ENCODE measurements around the gene PAX4. TPM values are rescaled to one million over a fixed set of nuclear protein-coding genes. Genes with fewer than 3 reads are reported as not detected.

PAX4 gene
- total RNA-seq, 2 donors from 2014 or later, result 0.24 TPM; not detected in 1

GRCh38 chr7:127638197-127638596 is 20.3 kb upstream of the PAX4 start:
- H3K4me3 Mint-ChIP-seq, result no peak overlapping the region
- H3K4me1 Mint-ChIP-seq, result no peaks in the 10 kb centered on the region
- H3K27ac Mint-ChIP-seq, result no peak overlapping the region
- no peaks in the 10 kb centered on the region for H3K36me3 Mint-ChIP-seq (ENCODE audit: low read depth)
- no peak overlapping the region for H3K9ac ChIP-seq (ENCODE audit: extremely low read depth, low read length, poor library complexity, severe bottlenecking)
- no peak for DNase-seq
- TF ChIP-seq CTCF (conservative IDR thresholded peaks at IDR 0.05), result no peak
- no peaks in the 10 kb centered on the region for H3K4me1 ChIP-seq (ENCODE audit: control insufficient read depth, insufficient read depth, low read length)
- no peaks in the 10 kb centered on the region for H3K36me3 ChIP-seq (ENCODE audit: control insufficient read depth, insufficient read depth, low read length)
- no peaks in the 10 kb centered on the region for H3K27me3 ChIP-seq (ENCODE audit: control insufficient read depth, insufficient read depth, low read length, poor library complexity, severe bottlenecking)
- peaks cover 24% of the 10 kb centered on the region for H3K27me3 Mint-ChIP-seq (ENCODE audit: insufficient read depth)
- H3K27ac ChIP-seq (ENCODE audit: low read depth, low read length), result no peak overlapping the region
- no peaks in the 10 kb centered on the region for H3K9me3 Mint-ChIP-seq
- no peaks in the 10 kb centered on the region for H3K9me3 ChIP-seq (ENCODE audit: control insufficient read depth, low read length)
- H3K4me3 ChIP-seq (ENCODE audit: low read length), result no peak overlapping the region

- Histone ChIP-seq H3K4me1 (ENCODE audit: control insufficient read depth, insufficient read depth, low read length) (no peaks in the 10 kb centered on the region), H3K9ac (ENCODE audit: extremely low read depth, low read length, poor library complexity, severe bottlenecking) (no peak overlapping the region), H3K9me3 (ENCODE audit: control insufficient read depth, low read length) (no peaks in the 10 kb centered on the region), H3K4me3 (ENCODE audit: low read length) (no peak overlapping the region), H3K36me3 (ENCODE audit: control insufficient read depth, insufficient read depth, low read length) (no peaks in the 10 kb centered on the region), H3K27me3 (ENCODE audit: control insufficient read depth, insufficient read depth, low read length, poor library complexity, severe bottlenecking) (no peaks in the 10 kb centered on the region), H3K27ac (ENCODE audit: low read depth, low read length) (no peak overlapping the region)
- no peaks in the 10 kb centered on the region for H3K36me3 Mint-ChIP-seq (ENCODE audit: low read depth)
- no peak for DNase-seq
- H3K4me1 Mint-ChIP-seq, result no peaks in the 10 kb centered on the region
- peaks cover 33% of the 10 kb centered on the region for H3K27me3 Mint-ChIP-seq (ENCODE audit: insufficient read depth)
- no peak for TF ChIP-seq CTCF (conservative IDR thresholded peaks at IDR 0.05)
- no peak overlapping the region for H3K4me3 Mint-ChIP-seq
- no peak overlapping the region for H3K27ac Mint-ChIP-seq
- H3K9me3 Mint-ChIP-seq, result no peaks in the 10 kb centered on the region
- WGBS, 2 experiments (ENCODE audit: insufficient coverage in 1 of 2, insufficient read length in 1 of 2), result 80 to 82% methylated on average over 3 of the region's 3 CpGs
Observed at GRCh38 chr7:127635659-127636285, 17.8 kb upstream of the PAX4 start.

GRCh38 chr7:127632276-127632910 is 14.5 kb upstream of the PAX4 start:
- H3K9ac ChIP-seq (ENCODE audit: extremely low read depth, low read length, poor library complexity, severe bottlenecking), result no peak overlapping the region
- H3K27me3 ChIP-seq (ENCODE audit: control insufficient read depth, insufficient read depth, low read length, poor library complexity, severe bottlenecking), result no peaks in the 10 kb centered on the region
- H3K27ac ChIP-seq (ENCODE audit: low read depth, low read length), result no peak overlapping the region
- H3K9me3 ChIP-seq (ENCODE audit: control insufficient read depth, low read length), result no peaks in the 10 kb centered on the region
- Mint-ChIP-seq H3K4me3 (no peak overlapping the region), H3K36me3 (ENCODE audit: low read depth) (no peaks in the 10 kb centered on the region), H3K27me3 (ENCODE audit: insufficient read depth) (peaks cover 28% of the 10 kb centered on the region), H3K27ac (no peak overlapping the region), H3K9me3 (no peaks in the 10 kb centered on the region), H3K4me1 (peaks cover 15% of the 10 kb centered on the region)
- no peaks in the 10 kb centered on the region for H3K36me3 ChIP-seq (ENCODE audit: control insufficient read depth, insufficient read depth, low read length)
- WGBS, 2 experiments (ENCODE audit: insufficient coverage in 1 of 2, insufficient read length in 1 of 2), result 89 to 95% methylated on average over 6 to 7 of the region's 7 CpGs
- no peak for DNase-seq
- no peaks in the 10 kb centered on the region for H3K4me1 ChIP-seq (ENCODE audit: control insufficient read depth, insufficient read depth, low read length)
- no peak overlapping the region for H3K4me3 ChIP-seq (ENCODE audit: low read length)
- TF ChIP-seq CTCF (conservative IDR thresholded peaks at IDR 0.05), result no peak
